Activated CD8-positive, alpha-beta memory T cell treated with anti-CD3 and anti-CD28 coated beads, Interleukin-2, amount 50 U/mL, for 48 hours (primary cell): ENCODE results near the gene LRRC75A.
"Not testable (repeated sequence)": the region's sequence is repeated elsewhere in the genome, so short reads cannot be mapped to it uniquely, and the experiment has no call there.

ENCODE experiments used
- DNase-seq: peaks from one replicate; pipeline ENCODE4 v3.0.0-alpha.2; 2020

LRRC75A gene

GRCh38 chr17:16470265-16470664 is 21.7 kb downstream of the LRRC75A start:
- DNase-seq: no peak

GRCh38 chr17:16468428-16468992 is 23.5 kb downstream of the LRRC75A start:
- DNase-seq: no peak

- no peak for DNase-seq
Observed at GRCh38 chr17:16467886-16468285, 24.1 kb downstream of the LRRC75A start.

GRCh38 chr17:16467044-16467443 is 24.9 kb downstream of the LRRC75A start:
- no peak for DNase-seq

GRCh38 chr17:16466407-16466806 is 25.6 kb downstream of the LRRC75A start:
- DNase-seq: no peak

- no peak for DNase-seq
Observed at GRCh38 chr17:16465861-16466338, 26.1 kb downstream of the LRRC75A start.

- DNase-seq: no peak
Observed at GRCh38 chr17:16465052-16465312, 27.0 kb downstream of the LRRC75A start.

- DNase-seq: no peak
Observed at GRCh38 chr17:16464303-16465051, 27.5 kb downstream of the LRRC75A start.

GRCh38 chr17:16463358-16464302 is 28.4 kb downstream of the LRRC75A start:
- DNase-seq: no peak

GRCh38 chr17:16462070-16462864 is 29.7 kb downstream of the LRRC75A start:
- DNase-seq: no peak

- no peak for DNase-seq
Observed at GRCh38 chr17:16461606-16461866, 30.5 kb downstream of the LRRC75A start.

- DNase-seq: no peak
Observed at GRCh38 chr17:16460796-16461605, 31.0 kb downstream of the LRRC75A start.

- DNase-seq: no peak
Observed at GRCh38 chr17:16459855-16460550, 32.0 kb downstream of the LRRC75A start.

- DNase-seq: no peak
Observed at GRCh38 chr17:16459271-16459670, 32.7 kb downstream of the LRRC75A start.

GRCh38 chr17:16456742-16457316 is 35.2 kb downstream of the LRRC75A start:
- DNase-seq: no peak

- no peak for DNase-seq
Observed at GRCh38 chr17:16455997-16456741, 35.8 kb downstream of the LRRC75A start.

- DNase-seq: no peak
Observed at GRCh38 chr17:16453493-16453851, 38.5 kb downstream of the LRRC75A start.

- DNase-seq: not testable (repeated sequence)
Observed at GRCh38 chr17:16452268-16452667, 39.7 kb downstream of the LRRC75A start.

GRCh38 chr17:16450028-16450427 is 42.0 kb downstream of the LRRC75A start:
- no peak for DNase-seq

GRCh38 chr17:16449121-16449570 is 42.8 kb downstream of the LRRC75A start:
- no peak for DNase-seq
